Islet of Langerhans (tissue), 1 donor: ENCODE data around the gene LPIN3.

Source experiments
- FAIRE-seq: peaks from one replicate; lab custom pipeline; 2011; peaks lifted over from hg19 to GRCh38; lab: Jason Lieb, UNC

LPIN3 gene

GRCh38 chr20:41393705-41394066 is 53.1 kb downstream of the LPIN3 start:
- FAIRE-seq: no peak

- FAIRE-seq: no peak
These were observed 53.5 kb downstream of the LPIN3 start for GRCh38 chr20:41394081-41394480.

GRCh38 chr20:41394931-41395666 is 54.5 kb downstream of the LPIN3 start:
- no peak for FAIRE-seq

GRCh38 chr20:41395667-41396664 is 55.3 kb downstream of the LPIN3 start:
- FAIRE-seq: no peak

- FAIRE-seq: no peak
These were observed 57.8 kb downstream of the LPIN3 start for GRCh38 chr20:41398408-41398807.

- no peak for FAIRE-seq
These were observed 63.0 kb downstream of the LPIN3 start for GRCh38 chr20:41403604-41404003.

GRCh38 chr20:41405436-41405835 is 64.8 kb downstream of the LPIN3 start:
- FAIRE-seq: no peak

- no peak for FAIRE-seq
These were observed 65.7 kb downstream of the LPIN3 start for GRCh38 chr20:41406353-41406752.

GRCh38 chr20:41406896-41407444 is 66.3 kb downstream of the LPIN3 start:
- no peak for FAIRE-seq

- no peak for FAIRE-seq
These were observed 67.0 kb downstream of the LPIN3 start for GRCh38 chr20:41407607-41408006.

GRCh38 chr20:41408156-41408794 is 67.7 kb downstream of the LPIN3 start:
- no peak for FAIRE-seq

- FAIRE-seq: no peak
These were observed 68.4 kb downstream of the LPIN3 start for GRCh38 chr20:41408986-41409385.
